ENCODE data around the gene PRKCA.
"Not testable (repeated sequence)": the region's sequence is repeated elsewhere in the genome, so short reads cannot be mapped to it uniquely, and the experiment has no call there.

The PRKCA gene

DNA sequence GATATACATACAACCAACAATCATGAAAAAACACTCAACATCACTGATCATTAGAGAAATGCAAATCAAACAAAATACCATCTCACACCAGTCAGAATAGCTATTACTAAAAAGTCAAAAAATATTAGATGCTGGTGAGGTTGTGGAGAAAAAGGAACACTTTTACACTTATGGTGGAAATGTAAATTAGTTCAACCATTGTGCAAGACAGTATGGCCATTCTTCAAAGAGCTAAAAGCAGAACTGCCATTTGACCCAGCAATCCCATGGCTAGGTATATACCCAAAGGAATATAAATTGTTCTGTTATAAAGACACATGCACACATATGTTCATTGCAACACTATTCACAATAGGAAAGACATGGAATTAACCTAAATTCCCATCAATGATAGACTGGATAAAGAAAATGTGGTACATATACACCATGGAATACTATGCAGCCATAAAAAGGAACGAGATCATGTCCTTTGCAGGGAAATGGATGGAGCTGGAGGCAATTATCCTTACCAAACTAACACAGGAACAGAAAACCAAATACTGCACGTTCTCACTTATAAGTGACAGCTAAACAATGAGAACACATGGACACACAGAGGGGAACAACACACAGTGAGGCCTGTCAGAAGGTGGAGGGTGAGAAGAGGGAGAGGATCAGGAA is 176.9 kb downstream of the PRKCA start:
- H3K27ac ChIP-seq (replicated peaks); H3K4me3 ChIP-seq (replicated peaks; ENCODE audit: insufficient read depth, low read length); DNase-seq (ENCODE audit: low read depth in 1 of 2, low spot score in 1 of 2); H3K27me3 ChIP-seq (ENCODE audit: insufficient read depth, poor library complexity, severe bottlenecking): not testable (repeated sequence)
- peak; percentile 55; the same call in 1 of the 2 replicates for TF ChIP-seq SPI1 (IDR thresholded peaks at IDR 0.05; ENCODE audit: borderline replicate concordance, low read depth)

DNA sequence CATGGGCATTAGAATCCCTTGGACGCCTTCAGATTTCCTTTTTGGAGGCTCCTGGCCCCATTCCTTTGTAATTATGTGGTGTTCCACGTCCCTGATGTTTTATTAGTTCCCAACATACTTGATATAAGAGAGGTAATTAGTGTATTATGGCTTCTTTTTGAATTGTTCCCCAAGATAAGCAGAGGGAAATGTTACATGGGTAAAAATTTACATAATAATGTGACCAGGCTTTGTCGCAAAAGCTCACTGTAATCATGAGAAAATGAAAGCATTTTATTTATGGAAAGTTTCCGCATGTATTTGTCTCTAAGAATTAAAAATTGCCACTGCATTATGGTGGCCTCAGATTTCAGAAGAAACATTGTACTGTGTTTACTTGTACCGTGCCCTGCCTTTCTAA is 177.8 kb downstream of the PRKCA start:
- no peaks in the 10 kb centered on the region for H3K27me3 ChIP-seq (ENCODE audit: insufficient read depth, poor library complexity, severe bottlenecking)
- TF ChIP-seq SPI1 (IDR thresholded peaks at IDR 0.05; ENCODE audit: borderline replicate concordance, low read depth) = no peak
- no peak for TF ChIP-seq POLR2AphosphoS5 (IDR thresholded peaks at IDR 0.05; ENCODE audit: low read depth)
- TF ChIP-seq, protein P1, sequence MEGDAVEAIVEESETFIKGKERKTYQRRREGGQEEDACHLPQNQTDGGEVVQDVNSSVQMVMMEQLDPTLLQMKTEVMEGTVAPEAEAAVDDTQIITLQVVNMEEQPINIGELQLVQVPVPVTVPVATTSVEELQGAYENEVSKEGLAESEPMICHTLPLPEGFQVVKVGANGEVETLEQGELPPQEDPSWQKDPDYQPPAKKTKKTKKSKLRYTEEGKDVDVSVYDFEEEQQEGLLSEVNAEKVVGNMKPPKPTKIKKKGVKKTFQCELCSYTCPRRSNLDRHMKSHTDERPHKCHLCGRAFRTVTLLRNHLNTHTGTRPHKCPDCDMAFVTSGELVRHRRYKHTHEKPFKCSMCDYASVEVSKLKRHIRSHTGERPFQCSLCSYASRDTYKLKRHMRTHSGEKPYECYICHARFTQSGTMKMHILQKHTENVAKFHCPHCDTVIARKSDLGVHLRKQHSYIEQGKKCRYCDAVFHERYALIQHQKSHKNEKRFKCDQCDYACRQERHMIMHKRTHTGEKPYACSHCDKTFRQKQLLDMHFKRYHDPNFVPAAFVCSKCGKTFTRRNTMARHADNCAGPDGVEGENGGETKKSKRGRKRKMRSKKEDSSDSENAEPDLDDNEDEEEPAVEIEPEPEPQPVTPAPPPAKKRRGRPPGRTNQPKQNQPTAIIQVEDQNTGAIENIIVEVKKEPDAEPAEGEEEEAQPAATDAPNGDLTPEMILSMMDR (IDR thresholded peaks at IDR 0.05; ENCODE audit: insufficient read depth, low read length) = no peak
- TF ChIP-seq, protein P2, sequence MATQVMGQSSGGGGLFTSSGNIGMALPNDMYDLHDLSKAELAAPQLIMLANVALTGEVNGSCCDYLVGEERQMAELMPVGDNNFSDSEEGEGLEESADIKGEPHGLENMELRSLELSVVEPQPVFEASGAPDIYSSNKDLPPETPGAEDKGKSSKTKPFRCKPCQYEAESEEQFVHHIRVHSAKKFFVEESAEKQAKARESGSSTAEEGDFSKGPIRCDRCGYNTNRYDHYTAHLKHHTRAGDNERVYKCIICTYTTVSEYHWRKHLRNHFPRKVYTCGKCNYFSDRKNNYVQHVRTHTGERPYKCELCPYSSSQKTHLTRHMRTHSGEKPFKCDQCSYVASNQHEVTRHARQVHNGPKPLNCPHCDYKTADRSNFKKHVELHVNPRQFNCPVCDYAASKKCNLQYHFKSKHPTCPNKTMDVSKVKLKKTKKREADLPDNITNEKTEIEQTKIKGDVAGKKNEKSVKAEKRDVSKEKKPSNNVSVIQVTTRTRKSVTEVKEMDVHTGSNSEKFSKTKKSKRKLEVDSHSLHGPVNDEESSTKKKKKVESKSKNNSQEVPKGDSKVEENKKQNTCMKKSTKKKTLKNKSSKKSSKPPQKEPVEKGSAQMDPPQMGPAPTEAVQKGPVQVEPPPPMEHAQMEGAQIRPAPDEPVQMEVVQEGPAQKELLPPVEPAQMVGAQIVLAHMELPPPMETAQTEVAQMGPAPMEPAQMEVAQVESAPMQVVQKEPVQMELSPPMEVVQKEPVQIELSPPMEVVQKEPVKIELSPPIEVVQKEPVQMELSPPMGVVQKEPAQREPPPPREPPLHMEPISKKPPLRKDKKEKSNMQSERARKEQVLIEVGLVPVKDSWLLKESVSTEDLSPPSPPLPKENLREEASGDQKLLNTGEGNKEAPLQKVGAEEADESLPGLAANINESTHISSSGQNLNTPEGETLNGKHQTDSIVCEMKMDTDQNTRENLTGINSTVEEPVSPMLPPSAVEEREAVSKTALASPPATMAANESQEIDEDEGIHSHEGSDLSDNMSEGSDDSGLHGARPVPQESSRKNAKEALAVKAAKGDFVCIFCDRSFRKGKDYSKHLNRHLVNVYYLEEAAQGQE (IDR thresholded peaks at IDR 0.05; ENCODE audit: insufficient replicate concordance, low read depth) = no peak
- no peak for TF ChIP-seq GABPA (IDR thresholded peaks at IDR 0.05; ENCODE audit: low read depth)
- H3K27ac ChIP-seq (replicated peaks) = peak overlapping the region; percentile 35
- DNase-seq (ENCODE audit: low read depth in 1 of 2, low spot score in 1 of 2) = no peak
- no peak overlapping the region for H3K4me3 ChIP-seq (replicated peaks; ENCODE audit: insufficient read depth, low read length)

DNA sequence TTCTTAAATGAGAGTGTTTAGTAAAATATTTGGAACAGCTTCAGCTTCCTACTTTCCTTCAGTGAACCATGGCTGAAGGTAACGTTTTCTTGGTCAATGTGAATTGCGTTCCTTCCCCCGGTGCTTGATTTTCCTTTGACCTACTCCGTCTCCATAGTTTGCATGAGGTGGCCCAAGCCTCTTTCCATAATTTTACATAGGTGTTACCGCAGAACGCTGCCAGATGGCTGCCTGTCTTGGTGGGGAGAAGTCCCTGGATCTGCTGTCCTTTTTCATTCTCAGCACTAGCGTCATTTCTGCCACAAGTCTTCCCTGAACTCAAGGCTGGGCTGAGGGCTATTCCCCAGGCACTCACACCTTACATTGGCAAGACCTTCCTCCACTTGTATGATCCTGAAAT is 178.4 kb downstream of the PRKCA start:
- no peak for DNase-seq (ENCODE audit: low read depth in 1 of 2, low spot score in 1 of 2)
- H3K27me3 ChIP-seq (ENCODE audit: insufficient read depth, poor library complexity, severe bottlenecking) = no peaks in the 10 kb centered on the region
- H3K27ac ChIP-seq (replicated peaks) = peak overlapping the region; percentile 35
- no peak overlapping the region for H3K4me3 ChIP-seq (replicated peaks; ENCODE audit: insufficient read depth, low read length)
- TF ChIP-seq, protein P1 (IDR thresholded peaks at IDR 0.05; ENCODE audit: insufficient read depth, low read length) = no peak
- TF ChIP-seq SPI1 (IDR thresholded peaks at IDR 0.05; ENCODE audit: borderline replicate concordance, low read depth) (no peak), GABPA (IDR thresholded peaks at IDR 0.05; ENCODE audit: low read depth) (no peak), POLR2AphosphoS5 (IDR thresholded peaks at IDR 0.05; ENCODE audit: low read depth) (no peak)
- TF ChIP-seq, protein P2 (IDR thresholded peaks at IDR 0.05; ENCODE audit: insufficient replicate concordance, low read depth) = no peak

DNA sequence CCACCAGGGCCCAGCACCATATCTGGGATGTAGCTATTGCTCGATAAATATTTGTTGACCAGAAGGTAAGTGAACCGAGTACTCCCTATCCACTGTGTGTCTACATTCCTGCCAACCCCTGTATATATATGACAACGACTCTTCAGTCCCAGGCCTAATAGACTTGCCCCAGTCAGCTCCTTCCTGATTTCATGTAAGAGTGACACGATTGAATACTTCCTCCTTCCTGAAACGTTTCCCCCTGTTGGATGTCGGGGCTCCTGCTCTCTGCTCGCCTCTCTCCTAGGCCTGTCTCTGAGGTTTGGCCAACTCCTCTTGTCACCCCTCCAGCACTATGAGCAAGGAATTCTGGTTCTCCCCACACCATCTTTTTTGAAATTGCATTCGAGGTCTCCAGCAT is 178.9 kb downstream of the PRKCA start:
- Histone ChIP-seq H3K27me3 (ENCODE audit: insufficient read depth, poor library complexity, severe bottlenecking) (no peaks in the 10 kb centered on the region), H3K27ac (replicated peaks) (peak overlapping the region; percentile 35), H3K4me3 (replicated peaks; ENCODE audit: insufficient read depth, low read length) (no peak overlapping the region)
- TF ChIP-seq, protein P2 (IDR thresholded peaks at IDR 0.05; ENCODE audit: insufficient replicate concordance, low read depth) = no peak
- TF ChIP-seq, protein P1 (IDR thresholded peaks at IDR 0.05; ENCODE audit: insufficient read depth, low read length) = no peak
- TF ChIP-seq SPI1 (IDR thresholded peaks at IDR 0.05; ENCODE audit: borderline replicate concordance, low read depth) = no peak
- DNase-seq (ENCODE audit: low read depth in 1 of 2, low spot score in 1 of 2) = peak in 1 of 2 experiments; percentile 54

Measured in HL-60 (cell line).